GM12875 (cell line): ENCODE data around the gene CHSY3.

ENCODE experiments used
- H3K4me3 ChIP-seq: one replicate; pipeline ENCODE4 v1.5.1; 2011; ENCODE audit warnings: low read depth, low read length, control low read depth
- TF ChIP-seq, protein P1 (sequence below): IDR thresholded peaks from 2 replicates; pipeline ENCODE4 v1.5.1; 2011; ENCODE audit warnings: low read depth, mild to moderate bottlenecking, control low read depth, inconsistent platforms, low read length, moderate library complexity, borderline replicate concordance; ENCODE audit not compliant: insufficient read depth

CHSY3 gene

DNA sequence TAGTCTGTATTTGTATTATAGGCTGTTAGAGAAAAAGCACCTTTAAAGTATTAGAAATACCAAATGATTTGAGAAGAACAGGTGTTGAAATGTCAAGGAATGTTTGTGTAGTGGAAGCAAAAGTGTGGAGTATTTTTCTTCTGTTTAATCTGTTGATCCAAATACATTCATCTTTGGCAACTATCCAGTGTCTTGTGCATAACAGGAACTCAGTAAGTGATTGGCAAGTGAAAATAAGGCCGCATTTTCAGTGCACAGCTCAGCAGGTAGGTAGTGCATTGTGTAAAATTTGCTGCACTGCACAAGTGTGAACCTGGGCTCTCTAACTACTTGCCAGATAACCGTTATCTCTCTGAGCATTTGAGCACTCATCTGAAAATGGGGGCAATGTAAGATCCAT is 61.8 kb downstream of the CHSY3 start:
- TF ChIP-seq, protein P1, sequence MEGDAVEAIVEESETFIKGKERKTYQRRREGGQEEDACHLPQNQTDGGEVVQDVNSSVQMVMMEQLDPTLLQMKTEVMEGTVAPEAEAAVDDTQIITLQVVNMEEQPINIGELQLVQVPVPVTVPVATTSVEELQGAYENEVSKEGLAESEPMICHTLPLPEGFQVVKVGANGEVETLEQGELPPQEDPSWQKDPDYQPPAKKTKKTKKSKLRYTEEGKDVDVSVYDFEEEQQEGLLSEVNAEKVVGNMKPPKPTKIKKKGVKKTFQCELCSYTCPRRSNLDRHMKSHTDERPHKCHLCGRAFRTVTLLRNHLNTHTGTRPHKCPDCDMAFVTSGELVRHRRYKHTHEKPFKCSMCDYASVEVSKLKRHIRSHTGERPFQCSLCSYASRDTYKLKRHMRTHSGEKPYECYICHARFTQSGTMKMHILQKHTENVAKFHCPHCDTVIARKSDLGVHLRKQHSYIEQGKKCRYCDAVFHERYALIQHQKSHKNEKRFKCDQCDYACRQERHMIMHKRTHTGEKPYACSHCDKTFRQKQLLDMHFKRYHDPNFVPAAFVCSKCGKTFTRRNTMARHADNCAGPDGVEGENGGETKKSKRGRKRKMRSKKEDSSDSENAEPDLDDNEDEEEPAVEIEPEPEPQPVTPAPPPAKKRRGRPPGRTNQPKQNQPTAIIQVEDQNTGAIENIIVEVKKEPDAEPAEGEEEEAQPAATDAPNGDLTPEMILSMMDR, result no peak
- H3K4me3 ChIP-seq, result no peak overlapping the region

DNA sequence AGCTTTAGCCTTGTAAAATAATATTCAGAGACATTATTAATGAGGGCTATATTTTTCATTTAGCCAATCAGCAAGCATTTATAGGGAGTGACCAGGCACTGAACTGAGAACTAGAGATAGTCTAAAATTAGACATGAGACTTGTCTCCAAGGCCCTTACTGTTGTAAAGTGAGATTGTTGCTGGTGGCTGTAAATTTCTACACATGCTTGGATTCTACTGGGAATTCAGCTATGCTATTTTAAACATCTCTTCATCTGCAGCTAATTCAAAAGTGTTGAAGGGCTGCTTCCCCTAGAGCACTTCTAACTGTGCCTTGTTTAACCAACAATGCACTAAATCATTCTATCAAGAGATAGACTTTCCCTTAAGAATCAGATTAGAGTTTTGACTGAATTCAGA is 67.4 kb downstream of the CHSY3 start:
- TF ChIP-seq, protein P1, result no peak
- H3K4me3 ChIP-seq, result no peak overlapping the region

DNA sequence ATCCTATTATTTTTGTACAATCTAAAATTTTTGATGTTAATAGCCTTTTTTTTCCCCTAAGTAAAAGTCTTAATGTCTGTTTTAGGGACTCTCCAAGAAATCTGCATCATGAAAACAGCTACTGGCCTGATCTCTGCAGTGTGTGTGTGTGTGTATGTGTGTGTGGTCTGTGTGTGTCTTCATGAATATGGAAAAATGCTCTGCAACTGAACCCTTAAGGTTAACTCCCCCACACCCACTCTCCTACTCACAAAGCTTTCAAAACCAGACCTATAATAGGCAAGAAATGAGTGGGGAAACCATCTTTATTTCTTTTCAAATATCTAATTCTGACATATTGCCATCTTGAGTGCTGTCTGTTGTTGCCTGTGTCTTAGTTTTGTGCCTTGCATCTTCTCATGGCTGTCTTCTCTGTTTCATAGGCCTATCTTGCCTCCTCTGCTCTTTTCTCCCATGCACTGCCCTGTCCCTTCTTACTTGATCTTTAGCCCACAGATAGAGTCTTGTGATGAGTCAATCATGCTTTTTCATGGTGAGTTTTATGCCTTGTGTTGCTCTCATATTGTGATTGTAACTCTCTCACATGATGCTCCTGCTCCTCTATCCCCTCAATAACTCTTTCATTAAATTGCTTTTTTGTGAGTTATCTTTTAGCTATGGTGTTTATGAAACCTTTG is 68.3 kb downstream of the CHSY3 start:
- TF ChIP-seq, protein P1, result no peak

DNA sequence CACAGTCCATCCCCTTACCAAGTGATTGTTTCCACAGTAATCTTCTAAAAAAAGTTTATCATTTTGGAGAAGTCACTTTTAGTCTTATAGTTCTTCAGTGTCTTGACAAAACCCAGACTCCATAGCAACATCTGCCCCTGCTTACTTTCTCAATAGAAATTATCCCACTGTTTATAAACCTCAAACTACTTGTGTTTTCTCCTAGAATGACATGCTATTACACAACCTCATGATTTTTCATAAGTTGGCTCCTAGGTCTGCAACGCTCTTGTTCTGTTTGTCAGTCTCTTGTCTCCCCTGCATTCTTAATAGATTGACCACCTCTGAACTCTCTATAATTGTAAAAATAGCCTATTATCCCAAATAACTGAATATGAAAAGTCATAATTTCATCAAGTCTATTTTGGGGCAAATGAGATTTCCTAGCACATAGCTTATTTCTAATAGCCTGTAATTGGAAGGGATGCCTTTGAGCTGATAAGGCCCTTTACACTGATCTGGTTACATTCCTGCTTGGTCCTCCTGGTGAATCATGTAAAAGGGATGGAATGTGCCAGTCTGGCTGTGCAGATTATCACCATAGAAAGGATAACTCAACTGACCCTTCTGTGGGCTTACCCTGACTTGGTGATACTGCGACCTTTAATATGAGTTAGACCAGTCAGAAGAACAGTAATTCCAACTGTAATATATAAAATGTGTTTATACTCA is 69.6 kb downstream of the CHSY3 start:
- TF ChIP-seq, protein P1, result no peak
- H3K4me3 ChIP-seq, result no peak overlapping the region

More for the DNA sequence above, 68.3 kb downstream of the CHSY3 start:
- no peak overlapping the region for H3K4me3 ChIP-seq

DNA sequence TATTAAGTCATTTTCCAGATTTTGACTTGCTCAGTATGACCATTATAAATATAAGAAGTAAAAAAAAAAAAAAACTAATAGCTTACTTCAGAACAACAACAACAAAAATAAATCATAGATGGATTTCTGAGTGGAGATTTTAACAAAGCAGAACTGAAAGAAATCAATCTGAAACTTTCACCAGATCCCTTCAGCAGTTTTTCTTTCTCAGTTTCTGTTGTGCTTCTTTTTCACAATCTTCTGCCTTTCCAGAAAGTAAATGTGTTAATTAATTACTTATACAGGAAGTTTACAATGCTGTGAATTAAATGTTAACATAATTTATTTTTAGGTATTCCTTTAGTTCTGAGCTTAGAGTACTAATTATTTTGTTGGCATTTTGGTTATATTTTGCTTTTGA is 73.5 kb downstream of the CHSY3 start:
- TF ChIP-seq, protein P1, result no peak
- no peak overlapping the region for H3K4me3 ChIP-seq

DNA sequence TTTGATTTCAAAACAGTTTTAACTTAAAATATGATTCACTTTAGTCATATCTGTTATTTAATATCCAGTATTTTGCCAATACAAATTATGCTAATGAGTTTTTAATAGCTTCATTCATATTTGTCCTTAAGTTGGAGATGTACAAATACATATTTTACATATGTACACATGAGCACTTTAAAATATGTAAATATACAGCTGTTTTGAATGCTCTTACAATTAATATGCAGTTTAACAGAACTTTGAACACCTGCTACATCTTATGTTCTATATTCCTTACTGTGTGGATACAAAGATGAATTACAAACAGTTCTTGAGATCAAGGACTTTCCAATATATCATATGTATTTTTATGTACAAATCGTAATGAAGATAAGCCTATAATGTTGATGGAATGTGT is 74.0 kb downstream of the CHSY3 start:
- TF ChIP-seq, protein P1, result no peak
- H3K4me3 ChIP-seq, result no peak overlapping the region

DNA sequence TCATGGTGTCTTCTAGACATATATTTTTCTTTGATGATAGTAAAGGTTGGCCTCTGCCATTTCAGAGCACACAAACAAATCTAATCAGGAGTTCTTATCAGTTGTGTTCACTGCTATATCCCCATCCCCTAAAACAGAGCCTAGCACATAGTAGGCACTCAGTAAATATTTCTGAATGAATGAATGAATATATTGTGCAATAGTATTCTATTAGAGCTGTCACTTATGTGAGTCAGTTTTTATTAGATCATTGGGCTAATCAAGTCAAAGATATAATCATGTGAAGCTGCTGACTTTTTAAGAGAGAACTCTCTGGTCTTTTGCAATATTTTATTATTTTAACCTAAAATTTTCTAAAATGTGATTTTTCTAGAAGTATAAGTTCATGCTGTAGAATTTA is 84.2 kb downstream of the CHSY3 start:
- TF ChIP-seq, protein P1, result no peak
- H3K4me3 ChIP-seq, result no peak overlapping the region
